GM04504 (cell line): Measurements from ENCODE around the gene XCL1.

Experiments
- DNase-seq: peaks from one replicate; pipeline ENCODE4 v3.0.0-alpha.2; 2012; ENCODE audit warnings: low read depth

The XCL1 gene

DNA sequence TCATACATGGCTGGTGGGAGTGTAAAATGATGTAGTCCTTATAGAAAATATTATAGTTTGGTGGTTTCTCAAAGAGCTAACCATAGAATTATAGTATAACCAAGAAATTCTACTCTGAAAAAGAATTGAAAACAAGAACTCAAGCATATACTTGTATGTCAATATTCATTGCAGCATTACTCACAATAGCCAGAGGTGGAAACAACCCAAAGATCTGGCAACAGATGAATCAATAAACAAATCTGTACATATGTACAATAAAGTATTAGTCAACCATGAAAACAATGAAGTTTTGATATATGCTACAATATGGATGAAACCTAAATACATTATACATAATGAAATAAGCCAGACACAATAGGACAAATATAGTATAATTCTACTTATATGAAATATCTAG is 29.7 kb downstream of the XCL1 start:
- no peak for DNase-seq

DNA sequence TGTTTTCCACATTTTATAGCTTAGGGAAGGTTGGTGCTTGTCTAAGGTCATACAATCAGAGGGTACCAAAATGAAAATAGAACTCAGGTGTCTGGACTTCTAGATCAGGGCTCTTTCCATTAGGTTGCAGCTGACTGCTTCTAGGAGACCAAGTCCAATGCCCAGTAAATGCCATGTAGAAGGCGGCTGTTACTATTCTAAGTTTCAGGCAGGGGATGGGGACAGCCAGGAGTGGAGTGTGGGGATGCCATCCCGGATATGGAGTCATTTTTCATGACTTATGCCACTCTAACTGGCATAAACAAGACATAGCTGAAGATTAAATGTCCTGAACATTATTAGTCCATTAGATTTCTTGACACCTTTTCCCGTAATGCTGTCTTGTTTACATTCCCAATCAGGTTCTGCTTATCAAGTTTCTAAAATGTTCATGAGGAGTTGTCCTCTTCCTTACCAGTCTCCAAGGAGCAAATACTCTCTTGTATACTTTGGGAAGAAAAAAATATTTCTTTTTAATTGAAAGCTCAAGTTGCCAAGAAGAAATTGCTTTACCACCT is 31.5 kb downstream of the XCL1 start:
- DNase-seq, result no peak

DNA sequence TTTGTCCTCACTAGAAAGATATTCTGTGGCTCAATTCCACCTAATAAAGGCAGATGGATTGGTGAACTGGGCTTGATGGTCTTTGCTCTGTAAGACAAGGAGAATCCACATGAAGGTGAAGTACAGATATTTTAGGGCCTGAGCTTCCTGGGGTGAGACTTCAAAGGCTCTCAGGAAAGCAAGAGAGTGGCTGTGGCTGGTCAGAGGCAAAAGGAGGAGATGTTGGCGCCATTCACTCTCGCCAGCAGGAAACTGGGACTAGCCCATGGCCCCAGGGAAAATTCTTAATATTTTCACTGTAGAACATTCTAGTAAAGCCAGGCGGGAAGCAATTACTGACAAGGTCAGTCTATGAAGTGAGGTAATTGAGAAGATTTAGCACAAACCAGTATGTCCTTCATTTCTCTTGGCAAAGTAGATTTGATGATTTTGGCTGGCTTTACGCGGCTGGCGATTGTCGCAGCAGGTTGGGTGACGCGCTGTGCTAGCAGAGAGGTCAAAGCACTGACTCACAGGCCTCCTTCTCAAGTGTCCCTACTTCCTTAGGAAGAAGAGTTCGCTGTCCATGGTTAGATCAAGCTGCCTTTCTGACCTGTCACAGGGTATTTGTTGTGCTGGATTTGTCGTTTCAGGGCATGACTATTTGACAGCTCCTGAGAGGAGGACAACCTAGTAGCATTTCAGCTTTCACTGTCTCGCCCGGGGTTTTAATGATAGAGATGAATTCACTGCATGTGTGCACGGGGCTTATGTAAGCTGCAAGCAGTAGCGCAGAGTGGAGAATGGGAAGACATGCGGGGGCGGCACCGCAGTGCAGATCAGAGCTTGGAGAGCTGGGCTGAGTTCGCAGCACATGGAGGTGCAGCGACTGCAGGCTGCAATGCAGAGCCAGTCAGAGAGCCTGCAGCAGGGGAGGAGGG is 32.7 kb downstream of the XCL1 start:
- no peak for DNase-seq

DNA sequence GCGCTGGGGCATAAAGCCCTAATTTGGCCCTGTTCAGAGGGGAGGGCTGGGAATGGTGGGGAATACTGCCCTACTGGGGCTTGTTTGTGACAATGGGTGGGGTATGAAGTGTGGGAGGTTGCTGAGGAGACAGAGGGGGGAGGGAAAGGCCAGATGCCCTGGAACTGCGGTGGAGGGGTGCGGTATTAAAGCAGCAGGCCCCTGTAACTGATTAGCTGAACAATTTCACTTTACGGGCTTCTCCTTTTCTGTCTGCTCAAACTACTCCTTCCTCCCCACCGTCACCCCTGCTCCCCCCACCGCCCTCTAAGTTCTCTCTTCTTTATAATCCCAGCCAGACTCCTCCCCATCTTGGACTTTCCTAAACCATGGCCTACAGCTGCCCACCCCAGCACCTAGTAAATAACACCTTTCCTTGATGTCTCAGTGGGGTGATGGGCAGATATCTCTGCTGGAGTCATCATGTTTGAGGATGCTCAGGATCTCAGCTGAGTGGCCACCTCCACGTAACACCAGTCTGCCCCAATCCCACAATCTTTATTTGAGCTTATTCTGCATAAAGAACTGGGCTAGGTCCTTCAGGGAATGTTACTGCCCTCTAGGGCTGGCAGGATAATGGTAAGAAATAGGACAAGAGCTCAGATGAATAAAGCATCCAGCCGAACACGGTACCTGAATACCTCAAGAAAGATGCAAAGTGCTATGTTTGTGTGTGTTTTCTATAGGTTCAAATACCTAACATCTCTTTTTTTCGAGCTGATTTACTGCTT is 33.5 kb downstream of the XCL1 start:
- no peak for DNase-seq

DNA sequence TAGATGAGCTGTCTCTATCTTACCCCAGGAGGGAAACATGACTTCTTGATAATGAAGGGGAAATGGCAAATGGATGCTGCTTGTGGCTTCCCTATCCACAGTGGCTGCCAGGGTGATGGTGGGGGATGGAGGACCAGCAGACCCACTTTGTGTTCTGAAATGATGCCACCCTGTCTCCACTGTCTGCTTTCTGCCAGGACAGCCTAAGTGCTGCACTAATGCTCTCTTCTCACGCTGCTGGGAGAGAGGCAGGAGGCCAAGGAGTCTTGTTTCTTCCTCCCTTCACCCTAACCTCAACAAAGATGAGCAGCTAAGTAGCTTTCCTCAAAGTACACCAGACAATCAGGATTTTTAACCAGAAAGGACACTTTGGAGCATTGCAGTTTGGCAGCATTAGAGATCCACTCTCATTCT is 36.6 kb downstream of the XCL1 start:
- no peak for DNase-seq

DNA sequence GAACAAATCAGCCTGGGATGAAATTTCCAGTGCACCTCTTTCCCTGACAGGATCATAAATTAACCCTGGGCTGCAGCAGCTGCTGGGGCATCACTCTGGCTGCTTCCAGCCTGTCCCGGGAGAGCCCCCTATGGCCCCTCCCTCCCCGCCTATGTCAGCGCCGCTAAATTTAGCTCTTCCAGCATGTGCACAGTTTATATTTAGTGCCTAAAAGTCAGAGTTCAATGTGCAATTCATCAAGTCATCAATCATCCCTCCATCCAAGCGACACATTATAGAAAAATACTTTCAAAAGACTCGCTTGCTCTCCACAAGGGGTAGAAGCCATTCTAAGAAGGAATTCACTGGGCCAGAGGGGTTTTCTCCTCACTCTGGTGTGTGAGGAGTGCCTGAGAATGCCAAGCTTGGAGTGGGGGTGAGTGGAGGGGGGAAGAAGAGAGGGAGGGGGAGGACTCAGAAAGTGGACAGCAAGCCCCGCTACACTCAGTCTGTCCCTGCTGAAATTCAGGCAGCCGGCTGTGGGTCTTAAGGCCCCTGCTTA is 37.4 kb downstream of the XCL1 start:
- DNase-seq, result no peak

DNA sequence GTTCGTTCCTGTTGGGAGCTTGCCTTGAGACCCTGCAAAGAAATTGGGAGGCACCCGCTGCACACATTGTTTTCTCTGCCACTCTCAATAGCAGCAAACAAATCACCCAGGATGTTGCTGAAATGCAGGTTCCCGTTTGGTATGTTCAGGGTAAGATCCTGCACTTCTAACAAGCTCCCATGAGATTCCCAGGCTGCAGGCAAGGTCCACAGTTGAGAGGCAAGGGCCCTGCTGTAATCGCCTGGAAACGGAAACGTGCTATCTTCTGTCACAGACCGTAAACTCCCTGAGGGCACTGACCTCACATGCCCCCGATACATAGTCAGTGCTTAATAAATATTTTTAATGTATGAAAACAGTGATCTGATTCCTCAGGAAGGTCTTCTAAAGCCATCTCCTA is 37.8 kb downstream of the XCL1 start:
- no peak for DNase-seq

DNA sequence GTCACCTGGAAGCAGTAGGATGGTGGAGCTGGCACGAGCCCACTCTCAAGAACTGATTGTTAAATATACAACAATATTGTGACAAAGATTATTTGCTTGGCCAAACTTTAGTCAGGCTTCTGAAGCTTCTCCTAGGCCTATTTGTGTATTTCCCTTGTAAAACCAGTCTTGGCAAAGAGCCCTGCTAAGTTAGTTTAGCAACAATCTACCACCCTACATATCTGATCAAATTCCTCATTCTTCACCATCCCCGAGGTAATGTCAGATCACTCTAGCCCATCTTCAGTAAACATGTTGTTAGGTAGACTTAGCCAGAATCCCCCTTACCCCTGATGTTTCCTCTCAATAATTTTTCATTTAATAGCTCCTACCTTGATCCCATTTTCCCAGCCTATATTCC is 39.6 kb downstream of the XCL1 start:
- no peak for DNase-seq

DNA sequence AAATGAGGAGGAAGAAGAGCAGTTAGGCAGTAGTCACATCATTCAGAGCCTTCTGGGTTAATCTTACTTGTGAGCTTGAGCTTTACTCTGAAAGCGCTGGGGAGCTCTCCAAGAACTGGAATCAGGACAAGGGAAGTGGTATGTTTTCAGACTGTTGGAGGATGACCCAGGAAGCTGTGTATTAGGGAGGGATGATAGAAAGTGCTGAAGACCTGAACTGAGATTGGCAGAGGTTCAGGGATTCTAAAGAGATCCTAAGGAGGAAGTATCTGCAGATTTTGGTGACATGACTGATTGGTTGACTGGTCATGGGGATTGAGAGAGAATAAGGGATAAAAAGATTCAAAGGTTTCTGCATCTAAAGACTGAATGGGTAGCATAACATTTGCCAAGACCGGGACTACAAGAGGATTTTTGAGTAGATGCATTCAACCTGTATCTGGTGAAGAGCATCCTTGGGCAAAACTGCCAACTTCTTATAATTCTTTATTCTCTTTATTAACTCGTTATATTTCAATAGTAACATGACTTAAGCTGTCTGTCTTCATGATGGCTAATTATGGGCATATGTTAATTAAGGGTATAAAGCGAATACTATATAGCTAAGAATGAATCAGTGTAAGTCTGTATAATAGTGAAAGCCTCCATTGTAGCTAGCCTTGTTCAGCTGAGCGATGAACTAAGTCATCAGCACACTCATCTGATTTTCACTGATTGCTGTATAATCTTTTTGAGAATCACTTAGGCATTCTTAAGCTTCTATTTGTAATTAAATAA is 41.8 kb downstream of the XCL1 start:
- DNase-seq, result no peak

DNA sequence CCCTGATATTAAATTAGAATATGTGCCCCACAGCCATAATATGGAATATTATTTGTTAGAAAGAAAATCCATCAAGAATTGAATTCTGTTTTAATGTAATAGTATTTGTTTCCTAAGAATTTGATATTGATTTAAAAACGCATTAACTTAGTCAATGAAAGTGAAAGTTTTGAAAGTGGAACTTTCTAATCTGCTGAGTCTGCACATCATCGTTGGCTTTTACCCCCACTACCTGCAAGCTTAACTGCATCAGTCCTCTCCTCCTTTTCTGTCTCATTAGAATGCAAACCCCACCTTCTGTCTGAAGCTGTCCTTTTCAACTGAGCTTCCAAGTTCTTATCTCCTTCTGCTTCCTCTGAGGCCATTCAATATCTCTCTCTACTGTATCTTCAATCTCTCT is 42.5 kb downstream of the XCL1 start:
- no peak for DNase-seq

DNA sequence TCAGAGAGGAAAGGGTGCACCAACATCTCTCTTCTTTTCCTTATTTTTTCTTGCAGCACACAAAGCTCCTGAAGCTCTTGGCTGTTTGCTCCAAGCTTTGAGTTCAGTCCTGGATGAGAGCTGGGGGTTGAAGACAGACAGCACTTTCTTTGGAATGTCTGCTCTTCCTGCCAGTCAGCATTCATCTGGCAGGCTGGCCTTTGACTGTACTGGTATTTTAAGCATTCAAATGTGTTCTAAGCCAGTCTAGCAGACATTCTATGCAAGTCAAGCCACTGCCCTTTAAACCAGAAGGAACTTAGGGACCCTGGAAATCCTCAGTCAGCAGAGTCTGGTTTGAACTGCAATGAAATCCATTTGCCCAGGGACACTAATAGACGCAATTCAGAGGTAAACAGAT is 45.0 kb downstream of the XCL1 start:
- DNase-seq, result no peak

DNA sequence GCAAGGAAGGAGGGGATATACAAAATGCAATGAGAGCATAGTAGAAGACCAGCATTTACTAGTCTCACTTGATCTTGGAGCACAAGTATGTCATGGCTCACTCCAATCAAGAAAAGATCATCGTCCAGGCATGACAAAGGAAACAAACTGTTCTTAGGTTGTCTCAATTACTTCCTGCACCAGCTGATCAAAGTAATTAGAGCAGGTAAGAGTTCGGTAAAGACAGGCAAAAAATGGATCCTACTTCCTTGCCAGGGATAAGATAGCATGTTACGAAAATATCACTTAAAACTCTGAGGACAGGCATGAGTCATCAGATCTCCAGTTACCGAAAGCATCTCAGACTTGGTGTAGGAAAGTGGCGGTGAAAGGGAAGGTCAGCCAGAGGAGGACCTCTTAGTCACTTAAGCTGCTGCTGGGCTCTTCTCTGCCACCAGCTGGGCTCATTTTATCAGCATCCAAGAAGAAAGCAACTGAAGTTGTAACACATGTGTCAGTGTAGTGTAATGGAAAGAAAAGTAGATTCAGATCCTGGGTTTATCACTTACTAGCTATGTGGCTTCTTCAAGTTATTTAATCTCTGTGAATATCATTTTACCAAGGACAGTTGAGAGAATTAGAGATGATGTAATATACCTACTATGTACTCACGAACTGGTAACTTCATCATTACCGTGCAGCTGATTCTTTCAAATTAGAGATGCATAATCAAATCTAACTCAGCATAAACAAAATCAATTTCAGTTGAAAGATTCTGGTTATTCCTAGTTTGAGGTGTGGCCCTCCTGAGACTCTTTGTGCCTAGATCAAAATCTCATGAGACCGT is 46.8 kb downstream of the XCL1 start:
- no peak for DNase-seq

DNA sequence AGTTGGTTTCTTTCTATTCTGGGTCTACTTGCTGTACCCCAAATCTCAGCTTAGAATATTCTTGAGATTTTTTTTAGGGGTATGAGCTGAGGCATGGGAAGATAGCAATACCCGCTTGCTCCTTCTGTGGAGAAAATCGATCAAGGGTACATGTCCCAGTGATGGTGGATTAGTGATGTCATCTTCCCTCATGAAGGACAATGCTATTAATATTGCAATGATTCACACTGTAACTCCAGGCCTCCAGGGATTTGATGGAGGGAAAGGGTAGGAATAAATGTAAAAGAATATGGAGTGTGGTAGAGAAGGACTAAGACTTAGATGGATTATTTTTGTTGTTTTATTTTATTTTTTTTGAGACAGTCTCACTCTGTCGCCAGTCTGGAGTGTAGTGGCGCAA is 47.4 kb downstream of the XCL1 start:
- DNase-seq, result no peak

DNA sequence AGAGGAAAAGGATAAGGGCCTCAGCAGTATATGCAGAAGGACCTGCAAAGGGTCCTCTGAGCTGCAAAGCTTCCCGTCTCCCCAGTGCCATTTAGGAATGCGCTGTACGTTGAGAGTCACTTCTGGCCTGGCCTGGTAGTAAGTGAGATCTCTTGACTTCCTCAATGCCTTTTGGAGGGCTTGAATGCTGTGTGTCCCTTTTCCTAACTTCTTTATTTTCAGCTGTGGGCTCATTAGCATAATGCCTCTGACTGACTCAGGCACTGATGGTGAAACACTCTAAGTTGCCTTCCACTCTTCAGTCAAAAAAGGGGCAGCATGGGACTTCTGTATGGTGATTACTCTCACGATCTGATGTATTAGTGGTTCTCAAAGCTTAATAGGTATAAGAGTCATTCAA is 49.9 kb downstream of the XCL1 start:
- DNase-seq, result no peak

DNA sequence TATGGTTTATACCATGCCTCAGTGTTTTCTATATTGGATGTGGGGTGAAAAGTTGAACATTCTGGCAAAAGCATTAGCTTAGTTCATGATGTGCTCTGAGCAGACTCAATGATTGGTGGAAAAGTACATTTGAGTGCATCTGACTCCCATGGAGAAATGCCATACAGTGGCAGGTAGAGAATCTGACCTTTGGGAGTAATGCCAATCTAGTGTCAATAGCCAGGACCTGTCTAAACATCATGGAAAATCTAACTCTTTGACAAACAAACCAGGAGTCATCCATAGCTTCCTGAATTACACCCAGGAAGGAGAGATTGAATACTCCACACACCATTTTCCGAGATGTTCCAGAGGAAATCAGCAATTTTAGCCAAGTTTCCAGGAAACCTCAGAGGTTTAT is 51.0 kb downstream of the XCL1 start:
- DNase-seq, result no peak

DNA sequence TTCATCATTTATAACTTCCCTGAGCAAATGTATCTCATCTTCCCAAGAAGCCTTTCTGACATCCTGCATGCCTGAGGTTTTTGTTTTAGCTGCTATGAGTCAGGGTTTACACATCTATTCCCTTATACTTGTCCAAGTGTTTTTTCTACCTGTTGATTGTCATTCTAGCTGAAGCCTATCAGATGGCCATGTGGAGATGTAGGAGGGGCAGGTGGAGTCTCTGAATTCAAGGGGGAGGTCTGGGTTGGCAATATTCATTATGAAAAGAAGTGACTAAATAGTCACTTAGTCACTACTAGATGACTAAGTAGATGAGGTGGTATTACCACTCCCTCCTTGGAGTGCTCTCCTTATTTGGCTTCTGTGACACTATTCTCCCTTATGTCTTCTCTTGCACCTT is 52.4 kb downstream of the XCL1 start:
- DNase-seq, result no peak

DNA sequence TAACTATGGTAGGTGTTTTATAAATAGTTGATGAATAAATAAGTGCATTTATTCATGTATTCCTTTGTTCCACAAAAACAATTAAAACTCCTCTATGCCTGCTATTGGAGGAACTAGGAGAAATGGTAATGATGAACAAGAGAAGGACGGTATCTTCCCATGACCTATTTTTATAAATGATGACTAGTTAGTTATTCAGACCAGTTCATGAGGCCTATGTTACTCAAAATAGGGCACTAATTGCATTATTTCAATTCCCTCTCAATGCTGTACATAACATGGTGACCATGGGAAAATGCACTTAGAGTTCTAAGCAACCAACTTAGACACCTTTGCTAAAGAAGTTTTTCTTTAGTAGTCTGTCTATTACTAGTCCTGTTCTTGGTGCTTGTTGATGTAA is 53.1 kb downstream of the XCL1 start:
- DNase-seq, result no peak
